ENCODE measurements around the gene FBRSL1. TPM values are rescaled to one million over a fixed set of nuclear protein-coding genes. Genes with fewer than 3 reads are reported as not detected.

The FBRSL1 gene
- total and polyA plus RNA-seq, 9 of the 15 experiments (the other 6 are each of a cell fraction or from before 2014, with no cell fraction given) = 0.24 to 129 (median 7.3) TPM

GRCh38 chr12:132472386-132472785 lies 17.6 kb upstream of the FBRSL1 start (continued):
- TF ChIP-seq ZNF318 (IDR thresholded peaks at IDR 0.05; ENCODE audit: borderline replicate concordance in 1 of 2, low read depth in 1 of 2) = no peak
- TF ChIP-seq E2F4 (CRISPR knock-in tag; IDR thresholded peaks at IDR 0.05; ENCODE audit: low read depth) = no peak
- no peak for TF ChIP-seq ZNF197 (CRISPR knock-in tag; IDR thresholded peaks at IDR 0.05; ENCODE audit: low read depth)
- no peak for TF ChIP-seq NR2C2 (CRISPR knock-in tag; IDR thresholded peaks at IDR 0.05)
- TF ChIP-seq NR2C2 (tag; IDR thresholded peaks at IDR 0.05) = no peak
- no peak for TF ChIP-seq FIP1L1 (IDR thresholded peaks at IDR 0.05; ENCODE audit: low read depth, low read length, poor library complexity, severe bottlenecking)
- TF ChIP-seq C11orf30 (IDR thresholded peaks at IDR 0.05; ENCODE audit: low read depth) = no peak
